OCI-LY7 (cell line): Measurements from ENCODE around the gene TTC16.

Experiments used
- EZH2phosphoT487 ChIP-seq: fragments of 200-600 bp; sonication (generic); IDR thresholded peaks from 2 replicates; pipeline ENCODE4 v1.6.1; 2018; ENCODE audit warnings: low read depth, borderline replicate concordance, mild to moderate bottlenecking, mixed run types, antibody characterized with exemption, low read length, moderate library complexity, mixed read lengths
- TF ChIP-seq, protein P1 (sequence below): fragments of 200-600 bp; sonication (generic); conservative IDR thresholded peaks from 2 replicates; pipeline ENCODE4 v1.5.1; 2014; ENCODE audit warnings: mild to moderate bottlenecking, antibody characterized with exemption, low read length, moderate library complexity, mixed read lengths

GRCh38 chr9:127698985-127699670 lies 16.8 kb upstream of the TTC16 start:
- TF ChIP-seq, protein P1, sequence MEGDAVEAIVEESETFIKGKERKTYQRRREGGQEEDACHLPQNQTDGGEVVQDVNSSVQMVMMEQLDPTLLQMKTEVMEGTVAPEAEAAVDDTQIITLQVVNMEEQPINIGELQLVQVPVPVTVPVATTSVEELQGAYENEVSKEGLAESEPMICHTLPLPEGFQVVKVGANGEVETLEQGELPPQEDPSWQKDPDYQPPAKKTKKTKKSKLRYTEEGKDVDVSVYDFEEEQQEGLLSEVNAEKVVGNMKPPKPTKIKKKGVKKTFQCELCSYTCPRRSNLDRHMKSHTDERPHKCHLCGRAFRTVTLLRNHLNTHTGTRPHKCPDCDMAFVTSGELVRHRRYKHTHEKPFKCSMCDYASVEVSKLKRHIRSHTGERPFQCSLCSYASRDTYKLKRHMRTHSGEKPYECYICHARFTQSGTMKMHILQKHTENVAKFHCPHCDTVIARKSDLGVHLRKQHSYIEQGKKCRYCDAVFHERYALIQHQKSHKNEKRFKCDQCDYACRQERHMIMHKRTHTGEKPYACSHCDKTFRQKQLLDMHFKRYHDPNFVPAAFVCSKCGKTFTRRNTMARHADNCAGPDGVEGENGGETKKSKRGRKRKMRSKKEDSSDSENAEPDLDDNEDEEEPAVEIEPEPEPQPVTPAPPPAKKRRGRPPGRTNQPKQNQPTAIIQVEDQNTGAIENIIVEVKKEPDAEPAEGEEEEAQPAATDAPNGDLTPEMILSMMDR = no peak
- TF ChIP-seq EZH2phosphoT487 = no peak
